Gastrocnemius medialis (tissue), 4 donors: ENCODE measurements around the gene GALNT2. TPM values are rescaled to one million over a fixed set of nuclear protein-coding genes. Genes with fewer than 3 reads are reported as not detected.
A peak's percentile ranks its signal among the peaks of the same experiment; 100 is the strongest.

ENCODE experiments used
- ATAC-seq, 2 donors: fragments of 150-250 bp; one replicate each; pipeline ENCODE4 v1.9.1; 2016
- DNase-seq, 2 donors: peaks; one replicate each; pipeline ENCODE4 v3.0.0-alpha.2; 2019
- H3K27ac ChIP-seq, 4 donors: fragments of 200-600 bp; sonication (generic); 1 replicate in 1 of 4; 2 replicates in 3 of 4; pipeline ENCODE4 v1.5.1; 2016 to 2018; ENCODE audit warnings: mild to moderate bottlenecking in 2 of 4, moderate library complexity in 1 of 4
- H3K27me3 ChIP-seq, 3 donors: fragments of 200-600 bp; sonication (generic) in 2 of 3; 1 replicate in 1 of 3; 2 replicates in 2 of 3; pipeline versions ENCODE4 v1.5.1 to v1.6.0; 2016 to 2019; ENCODE audit warnings: mild to moderate bottlenecking in 1 of 3, moderate library complexity in 1 of 3
- H3K36me3 ChIP-seq, 2 donors: fragments of 200-600 bp; sonication (generic) in 1 of 2; one replicate each; pipeline ENCODE4 v1.5.1; 2017 to 2018
- H3K4me1 ChIP-seq, 2 donors: fragments of 200-600 bp; sonication (generic) in 1 of 2; one replicate each; pipeline ENCODE4 v1.5.1; 2016 to 2017; ENCODE audit warnings: mild to moderate bottlenecking in 2 of 2
- H3K4me3 ChIP-seq, 4 donors: fragments of 200-600 bp; sonication (generic) in 3 of 4; 1 replicate in 1 of 4; 2 replicates in 3 of 4; pipeline ENCODE4 v1.5.1; 2016 to 2019; ENCODE audit warnings: mild to moderate bottlenecking in 2 of 4
- H3K9me3 ChIP-seq, 3 donors: fragments of 200-600 bp; sonication (generic) in 2 of 3; 1 replicate in 1 of 3; 2 replicates in 2 of 3; pipeline ENCODE4 v1.5.1; 2016 to 2019
- CTCF ChIP-seq, 5 experiments: fragments of 450-650 bp in 3 of 5; fragments of 200-600 bp in 2 of 5; sonication (generic) in 2 of 5; IDR thresholded peaks in 4 of 5; conservative IDR thresholded peaks in 1 of 5; 1 replicate in 4 of 5; 2 replicates in 1 of 5; pipeline ENCODE4 v1.5.1; 2016 to 2019; ENCODE audit warnings: antibody characterized with exemption in 5 of 5, mild to moderate bottlenecking in 3 of 5, moderate library complexity in 3 of 5
- POLR2A ChIP-seq, 2 donors: fragments of 450-650 bp; IDR thresholded peaks; one replicate each; pipeline ENCODE4 v1.6.1; 2017; ENCODE audit warnings: antibody characterized with exemption in 2 of 2, mild to moderate bottlenecking in 2 of 2, moderate library complexity in 2 of 2
- in situ Hi-C, 4 donors: fragments of 200-750 bp; cut with MboI; loops; one replicate each; pipeline versions ENCODE4 v1.15.0 to v1.8.0; 2017; ENCODE audit warnings: low sequenced_read_pairs in 4 of 4
- intact Hi-C: fragments of 100-400 bp; cut with DNase I; formaldehyde crosslinking; loops from one replicate; pipeline ENCODE4 v1.15.1; 2023; ENCODE audit warnings: low total_unique reads
- total RNA-seq, 4 donors: library from RNA; depleted of rRNA; stranded (reverse); fragments of >200 nt; gene quantifications; one replicate each; pipeline versions ENCODE4 v1.1.0 to v1.2.3, GENCODE V29; 2016

GALNT2 gene
- total RNA-seq, result 100 to 1,000 TPM in 1 of 4 donors, 10 to 100 TPM in 3; 73.7 to 106 (median 78.3) TPM

- no peaks in the 10 kb centered on the region for H3K9me3 ChIP-seq
- H3K27ac ChIP-seq, result peak within 1 kb of the TSS; percentile 90 to 97 (median 97)
- DNase-seq (peak; percentile 73 to 85), ATAC-seq (peak; percentile 76 to 77)
- in situ Hi-C loops (no loop called here), intact Hi-C loops (loop anchor here (1.0 to 5.0 kb wide), 7 partner anchors 38 to 509 kb away; partner anchors contain the start of genes ABCB10, TAF5L and URB2)
- peak within 1 kb of the TSS; percentile 73 to 88 (median 80) for H3K4me3 ChIP-seq
- H3K36me3 ChIP-seq, result no peaks in the 10 kb centered on the region
- TF ChIP-seq CTCF (IDR thresholded peaks at IDR 0.05 in 4 of 5, conservative IDR thresholded peaks at IDR 0.05 in 1 of 5) (peak in 1 of 5 experiments; percentile 11), POLR2A (IDR thresholded peaks at IDR 0.05) (peak; percentile 94 to 96)
- H3K4me1 ChIP-seq, result peaks cover 42 to 43% of the 10 kb centered on the region in 2 donors
- H3K27me3 ChIP-seq, result no peaks in the 10 kb centered on the region
Measured at GRCh38 chr1:230066466-230067404, at the start of gene GALNT2. TSS of gene GALNT2 (plus strand) at chr1:230067238. CDS start at chr1:230067281, 43 bp downstream.

- no peak for DNase-seq
- no peaks in the 10 kb centered on the region for H3K27me3 ChIP-seq
- H3K4me1 ChIP-seq, result no peaks in the 10 kb centered on the region
- TF ChIP-seq POLR2A (IDR thresholded peaks at IDR 0.05), result no peak
- no peak for TF ChIP-seq CTCF (IDR thresholded peaks at IDR 0.05 in 4 of 5, conservative IDR thresholded peaks at IDR 0.05 in 1 of 5)
- H3K4me3 ChIP-seq, result no peak overlapping the region
- intact Hi-C loops (no loop called here), in situ Hi-C loops (no loop called here)
- no peaks in the 10 kb centered on the region for H3K36me3 ChIP-seq
- H3K27ac ChIP-seq, result no peak overlapping the region
- H3K9me3 ChIP-seq, result no peaks in the 10 kb centered on the region
- no peak for ATAC-seq
Measured at GRCh38 chr1:230020451-230020850, 46.6 kb upstream of the GALNT2 start.

- Histone ChIP-seq H3K4me3 (no peak overlapping the region), H3K4me1 (no peaks in the 10 kb centered on the region), H3K27ac (no peak overlapping the region), H3K36me3 (no peaks in the 10 kb centered on the region), H3K27me3 (no peaks in the 10 kb centered on the region), H3K9me3 (no peaks in the 10 kb centered on the region)
- no peak for ATAC-seq
- no peak for DNase-seq
- in situ Hi-C loops, result no loop called here
- TF ChIP-seq POLR2A (IDR thresholded peaks at IDR 0.05) (no peak), CTCF (IDR thresholded peaks at IDR 0.05 in 4 of 5, conservative IDR thresholded peaks at IDR 0.05 in 1 of 5) (no peak)
- intact Hi-C loops, result no loop called here
Measured at GRCh38 chr1:230022666-230023380, 44.2 kb upstream of the GALNT2 start.

GRCh38 chr1:230025686-230026085, 41.4 kb upstream of the GALNT2 start:
- no peak for DNase-seq
- Histone ChIP-seq H3K27ac (no peak overlapping the region), H3K36me3 (no peaks in the 10 kb centered on the region), H3K4me1 (no peaks in the 10 kb centered on the region), H3K4me3 (no peak overlapping the region), H3K27me3 (no peaks in the 10 kb centered on the region), H3K9me3 (no peaks in the 10 kb centered on the region)
- intact Hi-C loops, result no loop called here
- TF ChIP-seq CTCF (IDR thresholded peaks at IDR 0.05 in 4 of 5, conservative IDR thresholded peaks at IDR 0.05 in 1 of 5) (no peak), POLR2A (IDR thresholded peaks at IDR 0.05) (no peak)
- ATAC-seq, result no peak
- in situ Hi-C loops, result no loop called here
